Fibroblast of lung (primary cell): ENCODE results near the gene HTT. TPM values are rescaled to one million over a fixed set of nuclear protein-coding genes. Genes with fewer than 3 reads are reported as not detected.

Experiments used
- DNase-seq, 2 donors: peaks; one replicate each; pipeline versions ENCODE4 v3.0.0 to v3.0.0-alpha.2; 2010; ENCODE audit warnings: low read depth in 2 of 2
- H2AFZ ChIP-seq: 2 replicates; pipeline ENCODE4 v1.5.1; 2012; ENCODE audit warnings: low read length, control low read depth, inconsistent platforms
- H3K27ac ChIP-seq: 2 replicates; pipeline ENCODE4 v1.5.1; 2011; ENCODE audit warnings: low read length, control low read depth; ENCODE audit not compliant: insufficient read depth
- H3K27me3 ChIP-seq: 2 replicates; pipeline ENCODE4 v1.5.1; 2011; ENCODE audit warnings: mild to moderate bottlenecking, low read length; ENCODE audit not compliant: control insufficient read depth, insufficient read depth
- H3K36me3 ChIP-seq: 2 replicates; pipeline ENCODE4 v1.5.1; 2011; ENCODE audit warnings: low read length; ENCODE audit not compliant: control insufficient read depth, insufficient read depth
- H3K4me1 ChIP-seq: 2 replicates; pipeline ENCODE4 v1.5.1; 2011; ENCODE audit warnings: low read length; ENCODE audit not compliant: control insufficient read depth, insufficient read depth; ENCODE audit errors: extremely low read depth
- H3K4me2 ChIP-seq: 2 replicates; pipeline ENCODE4 v1.5.1; 2011; ENCODE audit warnings: low read length, control low read depth; ENCODE audit not compliant: insufficient read depth; ENCODE audit errors: extremely low read depth
- H3K4me3 ChIP-seq, 4 experiments: fragments of 200-600 bp in 1 of 4; sonication (generic) in 1 of 4; replicated peaks in 1 of 4; 2 replicates each; pipeline ENCODE4 v1.5.1; 2011 to 2016; ENCODE audit warnings: low read length in 4 of 4, low read depth in 3 of 4, mild to moderate bottlenecking in 3 of 4, control low read depth in 2 of 4, inconsistent platforms in 1 of 4, mixed read lengths in 1 of 4; ENCODE audit not compliant: insufficient read depth in 1 of 4; ENCODE audit errors: control extremely low read depth in 1 of 4
- H3K79me2 ChIP-seq: 2 replicates; pipeline ENCODE4 v1.5.1; 2012; ENCODE audit warnings: mild to moderate bottlenecking, low read length, inconsistent platforms; ENCODE audit not compliant: control insufficient read depth, insufficient read depth
- H3K9ac ChIP-seq: 2 replicates; pipeline ENCODE4 v1.5.1; 2011; ENCODE audit warnings: mild to moderate bottlenecking, low read length, control low read depth; ENCODE audit not compliant: insufficient read depth
- H3K9me3 ChIP-seq: 2 replicates; pipeline ENCODE4 v1.5.1; 2012; ENCODE audit warnings: low read depth, low read length; ENCODE audit not compliant: control insufficient read depth, insufficient read depth
- H4K20me1 ChIP-seq: 2 replicates; pipeline ENCODE4 v1.5.1; 2011; ENCODE audit warnings: low read length; ENCODE audit not compliant: control insufficient read depth, insufficient read depth; ENCODE audit errors: extremely low read depth
- CTCF ChIP-seq, 2 donors: IDR thresholded peaks in 1 of 2; conservative IDR thresholded peaks in 1 of 2; 1 replicate in 1 of 2; 2 replicates in 1 of 2; pipeline ENCODE4 v1.5.1; 2011 to 2012; ENCODE audit warnings: low read length in 2 of 2, control low read depth in 1 of 2, inconsistent platforms in 1 of 2, low read depth in 1 of 2, mild to moderate bottlenecking in 1 of 2
- EZH2 ChIP-seq: IDR thresholded peaks from 2 replicates; pipeline ENCODE4 v1.5.1; 2012; ENCODE audit warnings: low read length, control low read depth, mild to moderate bottlenecking; ENCODE audit errors: missing control alignments
- polyA plus RNA-seq, 2 donors: library from polyadenylated mRNA; depleted of rRNA in 1 of 2; stranded (reverse) in 1 of 2; unstranded in 1 of 2; fragments of >200 nt; gene quantifications; 2 replicates each; pipeline ENCODE4 v1.2.1, GENCODE V29; 2011 to 2012; ENCODE audit warnings: missing spikeins in 1 of 2
- total RNA-seq: library from RNA; depleted of rRNA; stranded (reverse); fragments of >200 nt; gene quantifications from 2 replicates; pipeline ENCODE4 v1.2.1, GENCODE V29; 2014

HTT gene
- total and polyA plus RNA-seq, 2 donors (not counting 1 experiment from before 2014, with no cell fraction given): 13.2 to 41.8 TPM

- no peak overlapping the region for H2AFZ ChIP-seq
- DNase-seq: peak in 1 of 2 donors; percentile 42
- H3K27ac ChIP-seq: no peak overlapping the region
- no peaks in the 10 kb centered on the region for H3K9me3 ChIP-seq
- H3K9ac ChIP-seq: no peak overlapping the region
- no peaks in the 10 kb centered on the region for H3K27me3 ChIP-seq
- no peaks in the 10 kb centered on the region for H4K20me1 ChIP-seq
- H3K4me1 ChIP-seq: no peaks in the 10 kb centered on the region
- no peak overlapping the region for H3K4me3 ChIP-seq
- H3K79me2 ChIP-seq: no peaks in the 10 kb centered on the region
- H3K36me3 ChIP-seq: peaks cover 5% of the 10 kb centered on the region
- TF ChIP-seq CTCF (conservative IDR thresholded peaks at IDR 0.05 in 1 of 2, IDR thresholded peaks at IDR 0.05 in 1 of 2; ENCODE audit: low read depth in 1 of 2, low read length in 2 of 2) (peak in 1 of 2 donors; percentile 41), EZH2 (no peak)
- no peak overlapping the region for H3K4me2 ChIP-seq
These were observed 62.0 kb downstream of the HTT start for GRCh38 chr4:3136454-3136853.

- H3K9ac ChIP-seq: no peak overlapping the region
- H3K36me3 ChIP-seq: peaks cover 4% of the 10 kb centered on the region
- no peak overlapping the region for H3K4me2 ChIP-seq
- no peak for TF ChIP-seq CTCF (conservative IDR thresholded peaks at IDR 0.05 in 1 of 2, IDR thresholded peaks at IDR 0.05 in 1 of 2; ENCODE audit: low read depth in 1 of 2, low read length in 2 of 2)
- TF ChIP-seq EZH2: no peak
- no peaks in the 10 kb centered on the region for H3K4me1 ChIP-seq
- no peak overlapping the region for H2AFZ ChIP-seq
- H3K4me3 ChIP-seq: no peak overlapping the region
- no peaks in the 10 kb centered on the region for H4K20me1 ChIP-seq
- no peaks in the 10 kb centered on the region for H3K79me2 ChIP-seq
- H3K9me3 ChIP-seq: no peaks in the 10 kb centered on the region
- no peak overlapping the region for H3K27ac ChIP-seq
- no peaks in the 10 kb centered on the region for H3K27me3 ChIP-seq
- no peak for DNase-seq
These were observed 63.4 kb downstream of the HTT start for GRCh38 chr4:3137908-3138307.

GRCh38 chr4:3145234-3145924 lies 70.9 kb downstream of the HTT start:
- no peaks in the 10 kb centered on the region for H3K4me1 ChIP-seq
- peak; percentile 40 to 60 for DNase-seq
- no peaks in the 10 kb centered on the region for H4K20me1 ChIP-seq
- H3K9ac ChIP-seq: no peak overlapping the region
- no peak overlapping the region for H2AFZ ChIP-seq
- H3K9me3 ChIP-seq: no peaks in the 10 kb centered on the region
- no peak overlapping the region for H3K4me3 ChIP-seq
- H3K27me3 ChIP-seq: no peaks in the 10 kb centered on the region
- H3K4me2 ChIP-seq: no peak overlapping the region
- no peaks in the 10 kb centered on the region for H3K79me2 ChIP-seq
- no peak overlapping the region for H3K27ac ChIP-seq
- H3K36me3 ChIP-seq: peaks cover 13% of the 10 kb centered on the region
- no peak for TF ChIP-seq EZH2
- TF ChIP-seq CTCF (conservative IDR thresholded peaks at IDR 0.05 in 1 of 2, IDR thresholded peaks at IDR 0.05 in 1 of 2; ENCODE audit: low read depth in 1 of 2, low read length in 2 of 2): peak in 1 of 2 donors; percentile 26
